Measurements from ENCODE around the gene BSND. TPM values are rescaled to one million over a fixed set of nuclear protein-coding genes. Genes with fewer than 3 reads are reported as not detected.

Gene BSND
- total RNA-seq, 4 donors from 2014 or later: not detected

GRCh38 chr1:54951810-54952226 lies 46.9 kb upstream of the BSND start:
- H3K27ac ChIP-seq: no peak overlapping the region
- intact Hi-C loops (cut with DNase I; ENCODE audit: low total_unique reads) (no loop called here), in situ Hi-C loops (cut with MboI; ENCODE audit: low sequenced_read_pairs in 4 of 4) (loop anchor here in 2 of 4 donors (5.0 kb wide), 2 partner anchors 40 to 45 kb away; partner anchors contain the start of gene BSND (in 1 of the 2))
- H3K4me1 ChIP-seq: peaks cover 5 to 7% of the 10 kb centered on the region in 2 donors
- ATAC-seq: no peak
- no peak for TF ChIP-seq POLR2A (IDR thresholded peaks at IDR 0.05)
- TF ChIP-seq, protein P1, sequence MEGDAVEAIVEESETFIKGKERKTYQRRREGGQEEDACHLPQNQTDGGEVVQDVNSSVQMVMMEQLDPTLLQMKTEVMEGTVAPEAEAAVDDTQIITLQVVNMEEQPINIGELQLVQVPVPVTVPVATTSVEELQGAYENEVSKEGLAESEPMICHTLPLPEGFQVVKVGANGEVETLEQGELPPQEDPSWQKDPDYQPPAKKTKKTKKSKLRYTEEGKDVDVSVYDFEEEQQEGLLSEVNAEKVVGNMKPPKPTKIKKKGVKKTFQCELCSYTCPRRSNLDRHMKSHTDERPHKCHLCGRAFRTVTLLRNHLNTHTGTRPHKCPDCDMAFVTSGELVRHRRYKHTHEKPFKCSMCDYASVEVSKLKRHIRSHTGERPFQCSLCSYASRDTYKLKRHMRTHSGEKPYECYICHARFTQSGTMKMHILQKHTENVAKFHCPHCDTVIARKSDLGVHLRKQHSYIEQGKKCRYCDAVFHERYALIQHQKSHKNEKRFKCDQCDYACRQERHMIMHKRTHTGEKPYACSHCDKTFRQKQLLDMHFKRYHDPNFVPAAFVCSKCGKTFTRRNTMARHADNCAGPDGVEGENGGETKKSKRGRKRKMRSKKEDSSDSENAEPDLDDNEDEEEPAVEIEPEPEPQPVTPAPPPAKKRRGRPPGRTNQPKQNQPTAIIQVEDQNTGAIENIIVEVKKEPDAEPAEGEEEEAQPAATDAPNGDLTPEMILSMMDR (IDR thresholded peaks at IDR 0.05 in 4 of 5, conservative IDR thresholded peaks at IDR 0.05 in 1 of 5): no peak
- H3K27me3 ChIP-seq: no peaks in the 10 kb centered on the region
- H3K36me3 ChIP-seq: no peaks in the 10 kb centered on the region
- H3K9me3 ChIP-seq: no peaks in the 10 kb centered on the region
- no peak for DNase-seq
- no peak overlapping the region for H3K4me3 ChIP-seq

GRCh38 chr1:54952950-54953718 lies 45.6 kb upstream of the BSND start:
- H3K27me3 ChIP-seq: no peaks in the 10 kb centered on the region
- H3K27ac ChIP-seq: no peak overlapping the region
- H3K36me3 ChIP-seq: no peaks in the 10 kb centered on the region
- no peak overlapping the region for H3K4me3 ChIP-seq
- H3K9me3 ChIP-seq: no peaks in the 10 kb centered on the region
- in situ Hi-C loops (cut with MboI; ENCODE audit: low sequenced_read_pairs in 4 of 4) (loop anchor here in 2 of 4 donors (5.0 kb wide), 2 partner anchors 39 to 44 kb away; partner anchors contain the start of gene BSND (in 1 of the 2)), intact Hi-C loops (cut with DNase I; ENCODE audit: low total_unique reads) (no loop called here)
- DNase-seq (no peak), ATAC-seq (no peak)
- peaks cover 5 to 7% of the 10 kb centered on the region in 2 donors for H3K4me1 ChIP-seq
- TF ChIP-seq POLR2A (IDR thresholded peaks at IDR 0.05): no peak
- TF ChIP-seq, protein P1 (IDR thresholded peaks at IDR 0.05 in 4 of 5, conservative IDR thresholded peaks at IDR 0.05 in 1 of 5): no peak

DNA sequence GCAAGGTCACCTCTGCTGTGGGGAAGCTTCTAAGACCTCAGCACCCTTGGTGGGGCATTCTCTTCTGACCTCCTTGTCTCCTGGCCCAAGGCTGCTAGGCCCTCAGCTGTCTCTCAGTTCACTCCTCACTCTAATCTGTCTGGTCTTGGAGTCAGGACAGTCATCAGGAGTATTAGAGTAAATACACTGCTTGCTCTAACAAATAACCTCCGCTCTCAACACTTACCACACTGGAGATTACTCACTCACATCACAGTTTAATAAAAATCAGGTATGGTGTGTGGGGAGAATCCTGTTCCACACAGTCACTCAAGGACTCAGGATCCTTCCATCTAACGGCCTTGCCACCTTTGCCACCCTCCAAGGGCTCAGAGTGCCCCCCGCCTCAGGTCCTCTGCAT lies 44.9 kb upstream of the BSND start:
- intact Hi-C loops (cut with DNase I; ENCODE audit: low total_unique reads): no loop called here
- DNase-seq (no peak), ATAC-seq (no peak)
- no peak for TF ChIP-seq POLR2A (IDR thresholded peaks at IDR 0.05)
- TF ChIP-seq, protein P1 (IDR thresholded peaks at IDR 0.05 in 4 of 5, conservative IDR thresholded peaks at IDR 0.05 in 1 of 5): no peak
- Histone ChIP-seq H3K9me3 (no peaks in the 10 kb centered on the region), H3K4me3 (no peak overlapping the region), H3K36me3 (no peaks in the 10 kb centered on the region), H3K4me1 (peaks cover 5 to 7% of the 10 kb centered on the region in 2 donors), H3K27ac (no peak overlapping the region), H3K27me3 (no peaks in the 10 kb centered on the region)
- in situ Hi-C loops (cut with MboI; ENCODE audit: low sequenced_read_pairs in 4 of 4): loop anchor here in 2 of 4 donors (5.0 kb wide), 2 partner anchors 38 to 43 kb away; partner anchors contain the start of gene BSND (in 1 of the 2)

- Histone ChIP-seq H3K27ac (no peak overlapping the region), H3K36me3 (no peaks in the 10 kb centered on the region), H3K4me1 (peaks cover 2% of the 10 kb centered on the region in 2 donors), H3K27me3 (no peaks in the 10 kb centered on the region), H3K9me3 (no peaks in the 10 kb centered on the region), H3K4me3 (no peak overlapping the region)
- intact Hi-C loops (cut with DNase I; ENCODE audit: low total_unique reads): no loop called here
- in situ Hi-C loops (cut with MboI; ENCODE audit: low sequenced_read_pairs in 4 of 4): no loop called here
- no peak for DNase-seq
- TF ChIP-seq, protein P1 (IDR thresholded peaks at IDR 0.05 in 4 of 5, conservative IDR thresholded peaks at IDR 0.05 in 1 of 5): no peak
- no peak for TF ChIP-seq POLR2A (IDR thresholded peaks at IDR 0.05)
- no peak for ATAC-seq
Measured at GRCh38 chr1:54955359-54955758, 43.4 kb upstream of the BSND start.

All from gastrocnemius medialis (tissue), 4 donors.